GM19468 (cell line): ENCODE results near the gene SLC26A11.
"Not testable (repeated sequence)": the region's sequence is repeated elsewhere in the genome, so short reads cannot be mapped to it uniquely, and the experiment has no call there.

Source experiments
- ATAC-seq: cut with Tn5 transposase; IDR thresholded peaks from one replicate; pipeline ENCODE4 v1.9.1; 2021; ENCODE audit warnings: mild to moderate bottlenecking, moderate library complexity, moderate number of reproducible peaks; ENCODE audit not compliant: unreplicated experiment; ENCODE audit errors: extremely low read depth

SLC26A11 gene

DNA sequence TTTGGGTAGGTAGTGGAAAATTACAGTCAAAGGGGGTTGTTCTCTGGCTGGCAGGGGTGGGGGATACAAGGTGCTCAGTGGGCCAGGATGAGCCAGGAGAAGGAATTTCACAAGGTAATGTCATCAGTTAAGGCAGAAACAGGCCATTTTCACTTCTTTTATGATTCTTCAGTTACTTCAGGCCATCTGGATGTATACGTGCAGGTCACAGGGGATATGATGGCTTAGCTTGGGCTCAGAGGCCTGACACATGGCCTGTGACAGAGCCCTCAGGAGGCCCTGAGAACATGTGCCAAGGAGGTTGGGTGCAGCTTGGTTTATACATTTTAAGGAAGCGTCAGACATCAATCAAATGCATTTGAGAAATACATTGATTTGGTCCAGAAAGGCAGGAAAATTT, 38.1 kb downstream of the SLC26A11 start:
- ATAC-seq: not testable (repeated sequence)

DNA sequence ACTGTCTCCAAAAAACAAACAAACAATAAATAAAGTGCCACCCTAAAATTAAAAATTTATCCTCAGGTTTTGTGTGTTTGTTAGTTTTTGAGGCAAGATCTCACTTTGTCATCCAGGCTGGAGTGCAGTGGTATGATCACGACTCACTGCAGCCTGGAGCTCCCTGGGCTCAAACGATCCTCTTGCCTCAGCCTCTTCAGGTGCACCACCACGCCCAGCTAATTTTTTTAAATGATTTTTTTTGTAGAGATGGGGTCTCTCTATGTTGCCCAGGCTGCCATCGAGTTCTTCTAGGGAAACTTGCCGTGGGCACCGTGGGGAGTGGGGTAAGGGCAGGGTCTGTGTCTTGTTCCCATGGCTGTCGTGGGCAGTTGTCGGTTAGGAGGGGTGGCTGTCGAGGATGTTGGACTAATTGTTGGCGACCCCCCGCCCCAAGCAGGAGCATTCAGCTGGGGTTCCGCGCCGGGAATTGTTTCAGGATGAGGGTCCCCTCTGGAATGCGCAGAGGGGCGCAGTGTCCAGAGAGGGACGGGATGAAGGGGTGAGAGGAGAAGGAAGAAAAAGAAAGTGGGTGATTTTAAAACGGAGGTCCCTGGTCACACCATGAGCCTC, 39.3 kb downstream of the SLC26A11 start:
- no peak for ATAC-seq

DNA sequence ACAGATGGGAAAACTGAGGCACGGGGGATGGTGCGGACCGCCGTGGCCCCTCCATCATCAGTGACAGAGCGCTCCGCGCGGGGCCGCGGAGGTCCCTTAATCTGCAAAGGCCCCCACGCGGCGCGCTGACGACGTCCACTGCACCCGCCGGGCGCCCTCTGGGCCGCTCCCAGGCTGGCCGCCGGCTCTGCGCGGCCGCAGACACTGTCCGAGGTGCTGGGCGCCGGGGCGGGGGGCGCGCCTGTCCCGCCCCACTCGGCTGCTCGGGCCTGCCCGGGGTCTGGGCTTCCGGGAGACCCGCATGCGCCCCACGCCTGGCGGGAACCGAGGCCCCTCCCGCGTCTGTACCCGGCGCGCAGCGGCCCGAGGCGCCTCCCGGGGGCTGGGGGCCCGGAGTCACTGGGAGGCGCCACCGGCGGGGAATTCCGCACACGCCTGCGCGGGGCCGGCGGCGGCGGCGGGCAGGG, 39.9 kb downstream of the SLC26A11 start:
- no peak for ATAC-seq

DNA sequence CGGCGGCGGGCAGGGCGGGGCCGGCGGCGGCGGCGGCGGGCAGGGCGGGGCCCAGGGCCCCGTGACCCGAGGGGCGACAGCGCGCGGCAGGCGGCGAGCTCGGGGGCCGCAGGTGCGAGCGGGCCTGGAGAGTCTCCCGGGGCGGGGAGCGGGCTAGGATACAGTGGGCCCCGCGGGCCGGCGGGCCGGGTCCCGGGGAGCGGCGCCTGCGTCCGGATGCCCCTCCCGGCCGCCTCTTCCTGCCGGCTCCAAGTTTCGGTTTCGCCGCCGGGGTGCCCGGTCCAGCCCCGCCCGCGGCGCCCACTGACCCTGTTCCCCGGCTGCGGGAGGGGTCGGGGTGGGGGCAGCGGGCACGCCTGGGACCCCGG, 40.5 kb downstream of the SLC26A11 start, which contains the start of gene RNF213:
RNF213 (plus strand) TSS at position 62 of the 368 bp plus-strand sequence. CDS start 2,830 bp downstream, outside the sequence.
- no peak for ATAC-seq

DNA sequence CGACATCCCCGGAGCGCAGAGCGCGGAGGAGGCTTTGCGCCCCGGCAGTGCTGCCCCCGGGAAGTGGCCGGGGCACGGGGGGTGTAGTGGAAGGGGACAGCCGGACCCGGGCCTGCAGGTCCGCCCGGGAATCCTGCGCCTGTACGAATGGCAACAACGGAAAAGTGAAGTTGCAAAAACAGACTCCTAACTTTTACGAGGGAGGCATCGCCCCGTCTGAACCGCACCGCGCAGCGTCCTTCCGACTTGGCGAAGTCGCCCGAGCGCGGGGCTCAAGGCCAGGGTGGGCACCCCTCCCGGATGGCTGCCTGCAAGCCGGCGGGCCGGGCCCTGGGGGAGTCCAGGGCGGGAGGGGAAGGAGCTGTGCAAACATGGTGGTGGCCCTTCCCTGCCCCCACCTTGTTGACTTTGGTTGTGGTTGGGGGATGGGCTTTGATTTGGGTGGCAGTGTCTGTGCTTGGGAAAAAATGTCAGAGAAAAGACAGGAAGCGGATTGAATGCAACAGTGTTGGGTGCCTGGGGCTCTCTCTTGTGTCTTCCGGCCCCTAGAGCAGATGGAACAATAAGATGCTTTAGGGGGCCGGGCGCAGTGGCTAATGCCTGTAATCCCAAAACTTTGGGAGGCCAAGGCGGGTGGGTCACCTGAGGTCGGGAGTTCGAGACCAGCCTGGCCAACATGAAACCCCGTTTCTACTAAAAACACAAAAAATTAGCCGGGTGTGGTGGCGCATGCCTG, 41.1 kb downstream of the SLC26A11 start:
- no peak for ATAC-seq

DNA sequence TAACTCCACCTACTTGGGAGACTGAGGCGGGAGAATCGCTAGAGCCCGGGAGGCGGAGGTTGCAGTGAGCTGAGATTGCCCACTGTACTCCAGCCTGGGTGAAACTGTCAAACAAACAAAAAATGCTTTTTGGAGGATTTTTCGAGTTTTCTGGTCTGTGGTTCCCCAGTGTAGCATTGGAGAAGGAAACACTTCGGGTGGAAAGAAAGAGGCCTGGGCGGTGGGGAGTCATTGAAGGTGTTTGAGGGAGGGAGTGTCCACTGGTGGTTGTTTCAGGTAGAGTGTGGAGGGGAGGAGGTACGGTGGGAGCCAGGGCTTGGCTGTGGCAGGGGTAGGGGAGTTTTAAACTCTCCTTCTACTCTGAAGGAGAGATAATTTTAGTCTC, 41.7 kb downstream of the SLC26A11 start:
- ATAC-seq: no peak

DNA sequence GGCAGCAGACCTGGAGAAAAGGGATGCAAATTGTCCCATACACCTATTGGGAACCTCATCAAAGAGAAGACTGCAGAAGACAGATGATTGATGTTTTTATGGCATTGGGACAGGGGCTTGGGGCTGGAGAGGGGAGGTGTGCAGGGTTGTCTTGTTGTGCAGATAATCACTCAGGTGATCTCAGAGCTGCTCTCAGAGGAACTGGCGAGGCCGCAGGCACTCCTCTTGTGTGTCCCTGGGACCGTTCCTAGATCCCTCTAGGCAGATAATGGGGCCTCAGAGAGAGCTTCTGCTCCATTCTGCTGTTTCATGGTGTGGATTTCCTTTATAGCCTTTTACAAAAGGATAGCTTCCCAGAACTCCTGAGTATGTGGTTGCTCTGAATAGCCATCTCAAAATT, 42.1 kb downstream of the SLC26A11 start:
- no peak for ATAC-seq

DNA sequence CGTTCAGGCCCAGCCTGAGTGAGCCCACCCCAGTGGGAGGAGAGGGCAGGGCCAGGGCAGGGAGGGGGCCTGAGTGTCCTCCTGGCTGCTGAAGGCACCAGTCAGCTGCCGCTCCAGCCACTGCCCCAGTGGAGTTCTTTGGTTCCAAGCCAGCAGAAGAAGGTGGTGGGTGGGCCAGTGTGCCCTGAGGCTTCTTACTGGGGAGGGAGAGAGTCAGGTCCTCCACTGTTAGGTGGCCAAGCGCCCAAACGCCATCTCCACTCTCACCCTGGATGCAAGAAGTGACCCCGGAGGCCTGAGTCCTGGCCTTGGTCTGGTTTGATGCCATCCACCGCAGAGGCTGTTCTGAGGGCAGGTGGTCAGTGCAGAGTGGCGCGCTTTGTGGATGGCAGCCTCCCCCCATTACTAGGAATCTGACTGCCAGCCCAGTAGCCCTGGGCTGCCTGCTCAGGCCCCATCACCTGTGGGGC, 42.6 kb downstream of the SLC26A11 start:
- no peak for ATAC-seq

DNA sequence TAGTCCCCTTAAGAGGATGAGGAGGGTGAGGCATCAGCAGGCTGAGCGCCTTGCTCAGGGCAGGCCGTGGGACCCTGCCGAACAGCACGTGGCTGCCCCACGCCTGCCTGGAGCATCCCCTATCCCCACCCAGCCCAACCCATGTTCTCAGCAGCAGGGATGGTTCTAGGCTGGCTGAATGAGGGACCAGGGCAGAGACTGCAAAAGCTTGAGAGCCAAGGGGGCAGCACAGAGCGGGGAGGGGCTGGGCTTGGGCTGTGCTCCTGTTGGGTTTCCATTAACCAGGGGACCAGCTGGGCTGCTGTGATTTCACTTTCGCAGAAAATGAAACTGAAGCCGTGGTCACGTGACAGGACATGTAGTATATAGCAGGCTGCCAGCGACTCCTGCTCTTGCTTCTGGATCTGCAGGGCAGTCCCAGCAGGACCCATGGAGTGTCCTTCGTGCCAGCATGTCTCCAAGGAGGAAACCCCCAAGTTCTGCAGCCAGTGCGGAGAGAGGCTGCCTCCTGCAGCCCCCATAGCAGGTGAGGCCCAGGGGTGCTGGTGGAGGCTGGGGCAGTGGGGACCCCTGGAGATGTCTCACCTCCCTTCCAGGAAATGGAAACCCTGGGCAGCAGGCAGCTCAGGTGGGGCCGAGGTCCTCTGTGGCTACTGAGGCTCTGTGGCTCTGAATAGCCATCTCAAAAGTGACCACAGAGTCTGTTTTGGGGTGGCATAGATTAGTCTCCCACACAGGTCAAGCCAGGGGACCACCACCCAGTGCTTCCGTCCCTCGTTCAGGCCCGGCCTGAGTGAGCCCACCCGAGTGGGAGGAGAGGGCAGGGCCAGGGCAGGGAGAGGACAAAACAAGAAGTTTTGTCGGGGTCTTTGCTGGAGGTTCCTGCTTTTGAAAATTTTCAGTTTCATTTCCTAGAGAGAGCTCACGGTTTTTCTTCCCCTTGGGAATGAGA, 43.3 kb downstream of the SLC26A11 start:
- ATAC-seq: peak; percentile 21

DNA sequence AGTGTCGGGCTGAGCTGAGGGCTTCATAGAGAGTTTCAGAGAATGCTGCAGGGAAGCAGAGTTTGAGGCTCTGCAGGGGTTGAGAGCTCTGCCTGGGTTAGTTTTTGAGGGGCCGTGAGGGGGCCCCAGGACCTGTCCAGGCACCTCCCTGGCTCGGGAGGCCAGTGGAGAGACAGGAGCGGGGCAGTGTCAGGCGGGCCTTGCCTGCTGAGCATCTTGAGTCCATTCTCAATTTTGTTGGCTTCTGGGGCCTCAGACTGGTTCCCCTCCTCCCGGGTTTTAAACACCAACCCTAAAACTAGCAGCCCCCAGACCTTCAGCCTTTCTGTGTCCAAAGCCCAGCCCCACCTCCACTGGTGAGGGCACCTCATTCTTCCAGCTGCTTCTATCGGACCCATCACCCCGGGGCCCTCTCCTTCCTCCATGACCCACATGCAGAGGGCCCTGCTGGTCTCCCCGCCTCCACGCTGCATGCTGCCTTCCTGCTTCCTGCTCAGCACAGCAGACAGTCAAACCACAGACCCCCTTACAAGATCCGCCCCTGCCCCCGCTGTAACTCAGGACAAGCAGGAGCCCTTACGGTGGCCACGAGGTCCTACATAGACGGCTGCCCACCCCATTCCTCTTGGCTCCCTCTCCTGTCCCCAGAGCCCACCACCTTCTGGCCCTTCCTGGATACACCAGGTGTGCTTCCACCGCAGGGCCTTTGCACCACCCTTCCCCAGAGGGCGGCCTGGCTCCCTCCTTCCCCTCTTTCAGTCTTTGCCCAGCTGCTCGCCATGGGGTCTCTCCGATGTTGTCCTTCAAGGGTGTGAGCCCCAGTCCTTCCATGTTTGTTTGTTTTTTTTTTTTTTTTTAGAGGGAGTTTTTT, 44.2 kb downstream of the SLC26A11 start:
- ATAC-seq: no peak

DNA sequence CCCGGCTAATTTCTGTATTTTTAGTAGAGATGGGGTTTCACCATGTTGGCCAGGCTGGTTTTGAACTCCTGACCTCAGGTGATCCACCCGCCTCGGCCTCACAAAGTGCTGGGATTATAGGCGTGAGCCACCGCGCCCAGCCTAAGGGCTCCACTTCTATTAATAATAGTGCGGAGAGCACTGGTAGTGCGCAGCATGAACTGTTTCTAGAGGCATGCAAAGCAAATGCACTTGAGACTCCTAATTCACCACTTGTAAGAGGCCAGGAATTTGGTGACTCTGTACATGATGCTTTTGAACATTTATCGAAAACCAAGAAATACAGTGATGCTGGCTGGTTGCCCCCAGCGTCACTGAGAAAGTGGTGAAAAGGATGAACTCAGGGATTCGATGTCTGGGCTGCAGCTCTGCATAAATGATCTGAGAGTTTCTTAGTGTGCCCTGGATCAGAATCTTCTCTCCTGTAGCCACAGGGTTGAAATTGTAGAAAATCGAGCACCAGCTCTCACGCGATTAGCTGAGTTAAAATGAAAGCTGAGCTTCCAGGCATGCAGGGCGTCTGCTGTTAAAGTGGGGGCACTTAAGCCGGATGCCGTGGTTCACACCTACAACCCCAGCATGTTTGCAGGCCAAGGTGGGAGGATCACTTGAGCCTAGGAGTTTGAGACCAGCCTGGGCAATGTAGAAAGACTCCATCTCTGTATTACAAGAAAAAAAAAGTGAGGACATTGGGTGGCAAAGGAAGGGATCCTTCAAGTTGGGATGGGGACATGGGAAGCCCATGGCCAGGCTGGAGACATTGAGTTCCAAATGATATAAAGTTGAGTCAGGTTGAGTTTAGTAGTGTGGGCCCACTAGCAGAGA, 45.2 kb downstream of the SLC26A11 start:
- no peak for ATAC-seq

DNA sequence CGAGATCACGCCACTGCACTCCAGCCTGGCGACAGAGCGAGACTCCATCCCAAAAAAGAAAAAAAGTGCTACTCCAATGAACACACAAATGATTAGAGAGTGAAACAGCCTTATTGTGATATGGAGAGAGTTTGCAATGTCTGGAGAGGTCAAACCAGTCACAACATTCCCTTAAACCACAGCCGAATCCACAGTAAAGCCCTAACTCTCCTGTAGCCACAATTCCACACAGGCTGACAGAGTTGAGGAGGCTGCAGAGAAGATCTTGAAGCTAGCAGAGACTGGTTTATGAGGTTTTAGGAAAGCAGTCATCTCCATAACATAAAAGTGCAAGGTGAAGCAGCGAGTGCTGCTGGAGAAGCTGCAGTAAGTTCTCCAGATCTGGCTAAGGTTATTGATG, 47.2 kb downstream of the SLC26A11 start:
- ATAC-seq: no peak

DNA sequence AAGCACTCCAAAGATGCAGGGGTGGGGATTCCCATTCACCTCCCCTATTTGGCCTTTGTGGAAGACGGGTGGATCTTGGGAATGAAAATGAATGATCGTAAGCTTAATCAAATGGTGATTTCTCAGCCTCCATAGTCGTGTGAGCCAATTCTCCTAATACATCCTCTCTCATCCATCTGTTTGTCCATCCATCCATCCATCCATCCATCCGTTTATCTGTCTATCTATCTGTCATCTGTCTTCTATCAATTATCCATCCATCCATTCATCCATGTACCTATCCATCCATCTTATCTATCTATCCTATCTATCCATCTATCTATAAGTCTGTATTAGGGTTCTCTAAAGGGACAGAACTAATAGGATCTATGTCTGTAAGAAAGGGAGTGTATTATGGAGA, 48.2 kb downstream of the SLC26A11 start:
- ATAC-seq: no peak

DNA sequence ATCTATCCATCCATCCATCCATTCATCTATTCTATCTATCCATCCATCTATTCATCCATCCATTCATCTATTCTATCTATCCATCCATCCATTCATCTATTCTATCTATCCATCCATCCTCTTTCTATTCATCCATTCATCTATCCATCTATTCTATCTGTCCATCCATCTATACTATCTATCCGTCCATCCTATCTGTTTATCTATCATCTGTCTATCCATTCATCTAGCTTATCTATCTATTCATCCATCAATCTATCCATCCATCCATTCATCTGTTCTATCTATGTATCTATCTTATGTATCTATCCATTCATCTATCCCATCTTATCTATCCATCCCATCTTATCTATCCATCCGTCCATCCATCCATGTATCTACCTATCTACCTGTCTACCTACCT, 49.2 kb downstream of the SLC26A11 start:
- no peak for ATAC-seq

DNA sequence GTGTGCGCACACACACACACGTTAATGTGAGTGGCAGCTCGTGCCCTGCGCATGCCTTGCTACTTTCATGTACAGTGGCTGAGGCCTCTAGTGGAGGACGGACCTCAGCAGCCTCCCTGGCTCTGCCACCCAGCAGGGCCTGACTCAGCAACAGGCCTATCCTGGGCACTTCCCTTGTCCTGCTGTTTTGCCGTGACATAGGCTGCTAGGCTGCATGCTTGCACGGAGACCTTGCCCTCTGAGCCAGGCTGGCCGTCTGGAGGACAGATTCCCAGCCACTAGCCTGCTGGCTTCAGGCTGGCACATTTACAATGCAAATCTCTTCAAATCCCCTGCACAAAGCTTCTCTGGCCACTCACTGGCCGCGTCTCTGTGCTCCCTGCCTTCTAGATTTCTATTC, 49.9 kb downstream of the SLC26A11 start:
- ATAC-seq: no peak

DNA sequence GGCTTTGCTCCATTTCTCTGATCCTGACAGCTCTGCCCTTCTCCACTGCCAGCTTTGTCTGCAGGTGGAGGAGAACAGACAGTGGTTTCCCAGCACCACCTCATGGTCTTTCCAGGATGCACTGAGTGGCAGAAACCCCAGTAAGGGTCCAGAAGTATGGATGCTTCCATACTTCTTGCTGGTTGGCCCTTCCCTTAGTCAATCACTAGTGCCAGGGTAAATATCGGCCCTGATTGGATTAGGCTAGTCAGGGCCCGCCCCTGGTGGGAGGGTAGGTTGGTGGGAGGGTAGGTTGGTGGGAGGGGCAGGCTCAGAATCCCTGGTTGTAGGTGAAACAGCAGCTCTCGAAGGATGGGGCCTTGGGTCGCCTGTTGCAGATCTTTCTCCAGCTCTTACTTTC, 50.6 kb downstream of the SLC26A11 start:
- ATAC-seq: no peak

DNA sequence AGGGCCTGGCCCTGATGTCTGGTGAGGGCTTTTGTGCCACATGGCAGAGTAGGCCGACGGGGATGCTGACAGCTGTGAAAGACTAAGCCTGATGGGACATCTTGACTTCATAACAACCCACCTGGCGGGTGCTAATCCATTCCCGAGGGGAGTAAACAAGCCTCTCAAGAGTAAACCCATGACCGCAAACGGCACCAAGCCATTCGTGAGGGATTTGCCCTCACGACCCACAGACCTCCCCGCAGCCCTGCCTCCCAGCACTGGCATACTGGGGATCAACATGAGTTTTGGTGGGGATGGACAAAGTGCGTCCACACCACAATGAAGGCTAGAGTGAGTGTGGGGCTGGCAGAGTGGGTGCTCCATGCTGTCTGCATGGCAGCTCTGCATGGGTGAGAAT, 52.1 kb downstream of the SLC26A11 start:
- no peak for ATAC-seq

DNA sequence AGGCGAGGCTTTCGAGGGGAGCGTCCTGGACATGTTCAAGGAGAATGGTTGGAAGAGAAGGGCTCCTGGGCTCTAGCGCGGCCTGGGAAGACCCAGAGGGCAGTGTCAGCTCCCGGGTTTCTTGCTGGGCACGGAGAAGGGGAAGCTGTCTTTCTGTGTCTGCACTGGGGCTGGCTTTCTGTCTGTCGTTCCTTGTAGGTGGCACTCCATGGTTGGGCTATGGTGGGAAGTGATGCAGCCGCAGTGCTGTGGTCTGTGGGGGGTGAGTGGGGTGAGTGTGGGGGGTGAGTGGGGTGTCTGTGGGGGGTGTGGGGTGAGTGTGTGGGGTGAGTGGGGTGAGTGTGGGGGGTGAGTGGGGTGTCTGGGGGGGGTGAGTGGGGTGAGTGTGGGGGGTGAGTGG, 54.1 kb downstream of the SLC26A11 start:
- ATAC-seq: no peak
